OCI-LY3 (cell line): ENCODE results near the gene DPP10.

Experiments used
- H2AFZ ChIP-seq: fragments of 200-600, 300-600 bp; shearing (Covaris generic); 2 replicates; pipeline ENCODE4 v1.6.0; 2014; ENCODE audit warnings: antibody characterized with exemption, low read depth, low read length
- H3K27ac ChIP-seq: fragments of 200-600, 300-600 bp; sonication (generic); 2 replicates; pipeline ENCODE4 v1.5.1; 2014; ENCODE audit warnings: mild to moderate bottlenecking, low read length, moderate library complexity, mixed read lengths
- H3K27me3 ChIP-seq: fragments of 200-600, 300-600 bp; sonication (generic); 2 replicates; pipeline ENCODE4 v1.6.1; 2014; ENCODE audit warnings: low read depth, low read length, mixed read lengths
- H3K36me3 ChIP-seq: fragments of 200-600, 300-600 bp; sonication (generic); replicated peaks from 2 replicates; pipeline ENCODE3; 2014; ENCODE audit warnings: low read depth, low read length, mixed read lengths
- H3K4me1 ChIP-seq: fragments of 300-600, 200-600 bp; sonication (generic); 2 replicates; pipeline ENCODE4 v1.6.1; 2014; ENCODE audit warnings: low read length, mixed read lengths
- H3K4me2 ChIP-seq: fragments of 200-600, 300-600 bp; sonication (generic); 2 replicates; pipeline ENCODE4 v1.6.1; 2014; ENCODE audit warnings: low read length, mixed read lengths
- H3K4me3 ChIP-seq: fragments of 300-600, 200-600 bp; sonication (generic); 2 replicates; pipeline ENCODE4 v1.5.1; 2014; ENCODE audit warnings: antibody characterized with exemption, mild to moderate bottlenecking, low read length, moderate library complexity
- H3K79me2 ChIP-seq: fragments of 300-600, 200-600 bp; shearing (Covaris generic); 2 replicates; pipeline ENCODE4 v1.6.1; 2014; ENCODE audit warnings: mild to moderate bottlenecking, low read length, mixed read lengths
- H3K9ac ChIP-seq: fragments of 300-600, 200-600 bp; shearing (Covaris generic); 2 replicates; pipeline ENCODE4 v1.6.0; 2014; ENCODE audit warnings: mild to moderate bottlenecking, low read length, moderate library complexity
- H3K9me3 ChIP-seq: fragments of 200-600, 300-600 bp; shearing (Covaris generic); 2 replicates; pipeline ENCODE4 v1.6.1; 2014; ENCODE audit warnings: low read length, mixed read lengths; ENCODE audit not compliant: insufficient read depth
- H4K20me1 ChIP-seq: fragments of 200-600, 300-600 bp; sonication (generic); 2 replicates; pipeline ENCODE4 v1.6.1; 2016; ENCODE audit warnings: low read length, mixed read lengths; ENCODE audit not compliant: insufficient read depth
- EZH2phosphoT487 ChIP-seq: fragments of 200-600 bp; shearing (Covaris generic); IDR thresholded peaks from 2 replicates; pipeline ENCODE4 v1.6.1; 2018; ENCODE audit warnings: antibody characterized with exemption, mixed run types, low read depth
- TF ChIP-seq, protein P1 (sequence below): fragments of 200-600, 300-600 bp; sonication (generic); IDR thresholded peaks from 2 replicates; pipeline ENCODE4 v1.5.1; 2014; ENCODE audit warnings: antibody characterized with exemption, low read length, low read depth

DPP10 gene

GRCh38 chr2:114754907-114755563 is 312.6 kb downstream of the DPP10 start:
- no peak overlapping the region for H3K9ac ChIP-seq
- no peaks in the 10 kb centered on the region for H3K4me1 ChIP-seq
- H2AFZ ChIP-seq: no peak overlapping the region
- no peak for TF ChIP-seq EZH2phosphoT487
- TF ChIP-seq, protein P1, sequence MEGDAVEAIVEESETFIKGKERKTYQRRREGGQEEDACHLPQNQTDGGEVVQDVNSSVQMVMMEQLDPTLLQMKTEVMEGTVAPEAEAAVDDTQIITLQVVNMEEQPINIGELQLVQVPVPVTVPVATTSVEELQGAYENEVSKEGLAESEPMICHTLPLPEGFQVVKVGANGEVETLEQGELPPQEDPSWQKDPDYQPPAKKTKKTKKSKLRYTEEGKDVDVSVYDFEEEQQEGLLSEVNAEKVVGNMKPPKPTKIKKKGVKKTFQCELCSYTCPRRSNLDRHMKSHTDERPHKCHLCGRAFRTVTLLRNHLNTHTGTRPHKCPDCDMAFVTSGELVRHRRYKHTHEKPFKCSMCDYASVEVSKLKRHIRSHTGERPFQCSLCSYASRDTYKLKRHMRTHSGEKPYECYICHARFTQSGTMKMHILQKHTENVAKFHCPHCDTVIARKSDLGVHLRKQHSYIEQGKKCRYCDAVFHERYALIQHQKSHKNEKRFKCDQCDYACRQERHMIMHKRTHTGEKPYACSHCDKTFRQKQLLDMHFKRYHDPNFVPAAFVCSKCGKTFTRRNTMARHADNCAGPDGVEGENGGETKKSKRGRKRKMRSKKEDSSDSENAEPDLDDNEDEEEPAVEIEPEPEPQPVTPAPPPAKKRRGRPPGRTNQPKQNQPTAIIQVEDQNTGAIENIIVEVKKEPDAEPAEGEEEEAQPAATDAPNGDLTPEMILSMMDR: no peak
- no peaks in the 10 kb centered on the region for H3K9me3 ChIP-seq
- no peaks in the 10 kb centered on the region for H3K79me2 ChIP-seq
- no peak overlapping the region for H3K27ac ChIP-seq
- no peak overlapping the region for H3K4me2 ChIP-seq
- no peaks in the 10 kb centered on the region for H3K27me3 ChIP-seq
- H3K36me3 ChIP-seq: no peaks in the 10 kb centered on the region
- no peaks in the 10 kb centered on the region for H4K20me1 ChIP-seq
- no peak overlapping the region for H3K4me3 ChIP-seq

- H4K20me1 ChIP-seq: no peaks in the 10 kb centered on the region
- H3K9ac ChIP-seq: no peak overlapping the region
- H3K79me2 ChIP-seq: no peaks in the 10 kb centered on the region
- H3K4me1 ChIP-seq: no peaks in the 10 kb centered on the region
- H3K27ac ChIP-seq: no peak overlapping the region
- TF ChIP-seq, protein P1: no peak
- no peak for TF ChIP-seq EZH2phosphoT487
- H3K4me3 ChIP-seq: no peak overlapping the region
- H3K36me3 ChIP-seq: no peaks in the 10 kb centered on the region
- no peak overlapping the region for H3K4me2 ChIP-seq
- H2AFZ ChIP-seq: no peak overlapping the region
- H3K9me3 ChIP-seq: no peaks in the 10 kb centered on the region
- no peaks in the 10 kb centered on the region for H3K27me3 ChIP-seq
Observed at GRCh38 chr2:114762376-114762775, 319.9 kb downstream of the DPP10 start.

GRCh38 chr2:114762986-114763385 is 320.5 kb downstream of the DPP10 start:
- Histone ChIP-seq H3K9ac (no peak overlapping the region), H3K36me3 (no peaks in the 10 kb centered on the region), H3K4me1 (no peaks in the 10 kb centered on the region), H3K4me3 (no peak overlapping the region), H3K4me2 (no peak overlapping the region), H3K27ac (no peak overlapping the region), H3K79me2 (no peaks in the 10 kb centered on the region), H3K9me3 (no peaks in the 10 kb centered on the region), H3K27me3 (no peaks in the 10 kb centered on the region), H2AFZ (no peak overlapping the region), H4K20me1 (no peaks in the 10 kb centered on the region)
- TF ChIP-seq, protein P1: no peak
- no peak for TF ChIP-seq EZH2phosphoT487

DNA sequence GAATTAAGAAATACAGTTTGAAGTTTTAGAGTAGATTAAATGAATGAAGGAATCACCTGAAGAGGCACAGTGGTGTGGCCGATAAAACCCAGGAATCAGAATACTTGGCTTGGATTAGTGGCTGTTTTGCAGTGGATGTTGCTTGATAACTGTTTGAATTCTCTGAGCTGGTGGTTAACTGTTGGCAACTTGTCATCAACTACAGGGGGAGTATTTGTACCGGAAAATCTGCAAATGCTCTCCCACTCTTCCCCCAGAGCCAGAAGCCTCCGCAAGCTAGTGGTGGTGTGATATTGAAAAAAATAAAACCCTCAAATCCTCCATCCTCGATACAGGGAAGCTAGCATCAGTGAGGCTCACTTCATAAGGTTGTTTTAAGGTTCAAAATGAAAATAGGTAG is 326.7 kb downstream of the DPP10 start:
- Histone ChIP-seq H3K4me3 (no peak overlapping the region), H3K27ac (no peak overlapping the region), H3K27me3 (no peaks in the 10 kb centered on the region), H3K9me3 (no peaks in the 10 kb centered on the region), H4K20me1 (no peaks in the 10 kb centered on the region), H2AFZ (no peak overlapping the region), H3K4me1 (no peaks in the 10 kb centered on the region), H3K9ac (no peak overlapping the region), H3K36me3 (no peaks in the 10 kb centered on the region), H3K79me2 (no peaks in the 10 kb centered on the region), H3K4me2 (no peak overlapping the region)
- no peak for TF ChIP-seq EZH2phosphoT487
- TF ChIP-seq, protein P1: no peak
